NCI-H774 (cell line): ENCODE results near the gene ETV1.

Source experiments
- DNase-seq: peaks from one replicate; lab custom pipeline; 2025; lab: John Stamatoyannopoulos, UW

ETV1 gene

DNA sequence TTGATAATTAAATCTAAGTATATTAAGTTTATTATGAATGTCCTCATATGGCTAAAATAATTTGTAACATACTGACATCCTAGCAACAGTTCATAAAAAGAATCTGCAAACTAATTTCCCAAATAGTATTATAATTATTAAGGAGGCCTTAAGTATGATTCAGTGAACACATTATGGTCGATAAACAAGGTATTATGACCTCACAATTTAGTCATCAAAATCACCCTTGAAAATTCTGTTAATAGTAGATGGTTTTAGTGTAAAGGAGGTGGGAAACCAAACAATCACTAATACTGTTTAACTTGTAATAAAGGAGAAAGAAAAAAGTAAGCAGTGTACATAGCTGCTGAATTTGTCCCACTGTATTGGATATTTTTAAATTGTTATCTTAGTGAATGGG, 2.1 kb downstream of the ETV1 start:
- no peak for DNase-seq

DNA sequence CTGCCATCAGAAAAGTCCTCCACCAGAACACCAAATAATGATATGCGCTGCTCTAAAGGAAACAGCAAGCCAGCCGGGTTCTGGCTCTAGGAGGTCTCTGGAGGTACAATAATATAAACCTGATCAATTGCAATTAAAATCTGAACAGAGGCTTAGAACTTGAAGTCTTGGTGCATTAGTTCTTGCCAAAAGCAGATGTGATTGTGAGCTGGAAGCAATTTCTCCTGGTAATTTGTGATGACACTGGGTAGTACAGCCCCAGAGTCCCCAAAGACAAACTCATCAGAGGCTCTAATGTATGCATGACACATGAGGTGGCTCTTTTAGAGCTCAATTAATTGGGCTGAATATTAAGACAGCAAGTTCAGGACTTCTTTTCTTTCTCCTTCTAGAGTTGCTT, 3.3 kb downstream of the ETV1 start:
- no peak for DNase-seq

DNA sequence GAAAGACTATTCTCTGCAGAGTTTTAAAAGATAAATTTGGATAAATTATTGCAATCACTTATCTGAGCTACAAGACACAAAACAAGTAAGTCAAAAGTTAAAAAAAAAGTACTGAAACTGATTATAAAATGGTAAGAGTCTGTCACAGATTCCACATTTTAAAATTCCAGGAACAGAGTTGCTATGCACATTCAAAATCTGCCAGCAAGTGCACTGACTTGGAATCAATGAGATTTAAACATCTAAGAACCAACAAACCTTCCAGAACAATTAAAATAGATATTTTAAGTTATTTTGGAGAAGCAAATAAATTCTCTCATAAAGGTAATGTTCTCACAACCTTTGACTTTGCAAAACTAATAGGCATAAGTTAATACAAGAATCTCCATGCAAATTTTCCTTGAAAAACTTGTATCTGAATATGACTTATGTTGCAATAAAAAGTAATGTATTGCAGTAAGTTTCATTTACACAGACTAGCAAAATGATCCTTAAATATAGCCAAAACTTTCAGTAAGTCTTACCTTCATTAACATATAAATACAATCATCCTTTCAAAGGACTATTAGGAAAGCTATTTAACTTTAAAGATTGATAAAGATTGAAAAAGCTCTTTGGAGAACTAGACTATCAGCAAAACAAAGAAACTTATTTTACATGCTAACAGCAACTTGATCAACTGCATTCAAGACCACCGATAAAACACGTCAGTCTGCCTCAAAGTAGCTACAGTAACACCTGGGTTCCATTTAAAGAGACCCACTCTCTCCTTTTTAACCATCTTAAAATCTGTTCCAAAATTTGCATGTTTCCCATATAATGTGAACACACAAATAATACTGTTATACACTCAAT, 4.4 kb downstream of the ETV1 start:
- no peak for DNase-seq

DNA sequence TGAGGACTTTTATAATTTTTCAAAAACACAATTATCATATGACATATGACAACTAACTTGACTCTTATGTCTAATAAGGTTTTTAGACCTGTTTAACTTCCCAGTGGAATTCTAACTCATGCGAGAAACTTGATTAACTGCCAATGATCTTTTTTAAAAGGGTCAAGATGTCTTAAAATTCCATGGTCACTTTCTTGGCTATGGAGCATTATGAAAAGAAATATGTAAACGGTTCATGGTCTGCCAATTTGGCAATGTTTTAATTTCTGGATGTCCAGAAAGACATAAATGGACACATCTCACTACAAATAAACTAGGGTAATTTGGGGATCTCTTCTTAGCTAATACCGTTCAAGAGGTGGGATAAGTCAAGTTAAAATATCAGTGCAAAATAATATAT, 5.4 kb downstream of the ETV1 start:
- DNase-seq: no peak

DNA sequence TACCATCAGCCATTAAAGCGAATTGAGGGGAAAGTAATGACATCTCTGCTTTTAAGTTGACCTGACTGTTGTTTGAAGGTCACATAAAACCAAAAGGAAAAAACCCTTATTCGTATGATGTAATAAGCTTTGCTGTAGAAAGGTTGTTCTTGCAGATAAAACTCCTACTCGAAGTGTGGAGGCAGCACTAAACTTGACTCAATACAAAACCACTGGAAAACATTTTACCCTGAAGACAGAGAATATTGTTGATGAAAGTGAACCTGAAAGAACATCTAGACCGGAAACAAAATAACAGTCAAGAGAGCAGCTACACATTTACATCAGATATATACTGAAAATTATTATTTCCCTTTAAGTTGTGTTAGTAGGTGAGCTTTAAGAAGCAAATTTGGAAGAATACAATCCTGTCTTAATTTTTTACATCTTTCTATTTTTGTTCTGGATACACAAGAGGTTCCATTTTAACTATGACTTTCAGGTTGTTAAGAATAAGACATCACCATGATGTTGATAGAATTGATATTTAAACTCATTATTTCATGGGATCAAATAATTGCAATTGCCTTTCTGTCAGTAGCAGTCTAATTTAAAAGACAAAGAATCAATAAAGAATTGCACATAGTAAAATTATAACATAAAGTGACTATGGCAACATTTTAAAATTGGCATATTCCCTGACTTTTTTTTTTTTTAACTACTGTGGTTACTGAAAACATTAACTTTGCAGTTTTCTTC, 6.4 kb downstream of the ETV1 start:
- no peak for DNase-seq

DNA sequence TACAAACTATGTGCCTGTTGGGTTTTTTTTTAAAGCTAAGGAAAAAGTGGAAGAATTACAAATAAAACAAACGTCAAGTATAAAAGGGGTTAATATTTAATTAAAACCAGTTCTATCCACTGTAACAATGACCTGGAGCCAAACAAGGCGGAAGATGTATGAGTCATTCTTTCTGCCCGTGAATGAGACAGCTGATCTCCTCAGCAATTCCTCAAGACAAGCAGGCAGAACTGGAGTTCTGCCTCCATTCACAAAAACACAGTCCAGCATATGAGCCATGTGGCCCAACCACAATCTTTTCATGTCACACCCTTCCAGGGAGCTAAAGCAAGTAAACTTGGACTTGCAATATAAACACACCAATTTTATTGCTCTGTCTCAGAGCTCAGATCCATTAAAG, 8.4 kb downstream of the ETV1 start:
- no peak for DNase-seq

DNA sequence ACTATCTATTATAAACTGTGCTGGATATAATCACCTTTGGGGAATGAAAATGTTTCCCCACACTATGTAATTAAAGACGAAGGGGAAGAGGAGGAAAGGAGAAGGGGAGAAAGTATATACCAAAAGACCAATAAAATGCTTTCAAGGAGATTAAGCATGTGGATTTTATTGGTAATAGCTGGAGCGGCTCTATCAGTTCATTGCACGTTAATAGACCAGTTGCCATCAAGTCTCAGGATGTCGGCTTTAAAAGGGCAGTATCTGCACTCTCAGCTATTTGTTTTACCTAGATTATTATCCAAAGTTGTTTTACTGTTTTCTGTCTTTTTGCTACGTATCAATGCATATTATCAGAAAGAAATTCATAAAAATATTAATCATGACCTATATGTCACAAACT, 9.0 kb downstream of the ETV1 start:
- DNase-seq: no peak

DNA sequence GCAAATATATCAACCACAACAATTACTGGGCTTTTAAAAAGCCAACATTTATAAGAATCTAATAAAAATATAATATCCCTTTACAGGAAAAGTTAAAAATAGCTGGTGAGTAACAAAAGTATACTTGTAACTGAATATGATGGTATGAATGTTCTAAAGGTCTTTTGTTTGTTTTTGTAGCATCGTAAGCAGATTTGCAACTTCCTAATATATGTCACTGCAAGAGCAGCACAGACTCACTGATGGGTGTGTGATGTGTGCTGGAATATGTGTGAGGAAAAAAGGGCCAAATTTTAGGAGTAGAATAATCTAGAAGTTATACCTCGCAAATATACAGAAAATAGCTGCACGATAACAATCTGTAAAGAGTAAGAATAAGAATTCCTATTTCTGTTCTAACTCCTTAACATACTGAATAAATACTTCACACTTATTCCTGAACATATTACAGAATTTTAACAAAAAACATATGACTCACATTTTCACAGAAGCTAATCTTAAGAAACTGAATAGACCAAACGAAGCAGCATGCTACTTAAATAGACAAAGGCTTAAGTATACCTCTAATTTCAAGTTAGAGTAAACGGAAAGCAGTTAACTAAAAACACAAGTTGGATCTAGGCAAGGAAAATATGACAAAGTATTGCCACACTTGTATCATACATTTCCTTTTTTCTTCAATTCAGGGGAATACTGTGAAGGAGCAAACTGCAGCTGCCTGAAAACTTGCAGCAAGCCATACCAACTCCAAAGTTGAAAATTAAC, 9.6 kb downstream of the ETV1 start:
- DNase-seq: no peak

DNA sequence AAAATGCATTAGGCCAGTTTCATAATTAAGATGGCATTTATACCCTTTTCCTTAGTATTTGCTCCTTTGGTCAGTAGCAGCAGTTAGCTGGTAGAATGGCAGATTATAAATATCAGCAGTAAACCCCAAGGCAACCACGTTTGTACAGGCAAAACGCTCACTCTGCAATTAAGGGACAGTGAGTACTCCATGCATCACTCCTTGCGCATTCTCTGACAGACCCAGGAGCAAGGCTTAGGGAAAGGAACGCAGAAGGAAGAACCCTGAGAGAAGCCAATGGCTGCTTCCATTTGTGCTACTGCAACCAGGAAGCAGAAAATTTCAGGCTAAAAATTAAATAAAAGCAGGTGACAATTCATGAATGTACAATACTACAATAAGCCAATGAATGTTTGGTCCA, 12.9 kb downstream of the ETV1 start:
- DNase-seq: no peak

DNA sequence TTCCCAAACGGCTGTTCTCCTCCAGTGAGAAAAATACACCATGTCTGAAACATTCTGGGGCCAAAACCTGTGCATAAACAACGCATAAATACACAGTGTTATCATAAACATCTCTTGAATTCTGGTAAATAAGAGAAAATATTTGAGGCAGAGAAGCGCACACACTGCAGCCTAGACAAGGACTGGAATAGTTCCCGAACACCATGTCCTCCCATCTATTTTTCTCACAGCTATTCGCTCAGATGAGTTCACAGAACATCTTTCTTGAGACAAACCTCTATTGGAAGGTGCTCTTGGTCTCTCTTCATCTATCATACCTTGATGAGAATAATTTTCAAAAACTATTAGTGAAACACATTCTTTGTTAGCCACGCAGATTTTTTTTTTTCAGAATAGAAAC, 24.4 kb downstream of the ETV1 start:
- no peak for DNase-seq

DNA sequence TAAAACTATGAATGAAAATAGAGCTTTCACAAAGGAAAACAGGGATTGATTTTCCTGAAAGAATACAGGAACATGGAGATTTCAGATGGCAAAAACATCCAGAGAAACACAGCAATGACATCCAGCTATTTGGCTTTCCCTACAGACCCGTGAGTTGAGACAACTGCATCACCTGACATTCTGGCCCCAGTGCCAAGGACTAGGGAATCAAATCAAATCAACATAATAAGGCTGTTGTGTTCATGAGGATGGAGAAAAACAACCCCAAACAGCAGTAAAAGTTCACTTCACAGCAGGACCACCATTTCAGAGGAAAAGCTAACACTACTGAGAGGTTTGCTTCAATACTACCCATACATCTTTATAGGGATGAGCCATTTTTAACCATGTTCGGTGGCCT, 25.5 kb downstream of the ETV1 start:
- no peak for DNase-seq

DNA sequence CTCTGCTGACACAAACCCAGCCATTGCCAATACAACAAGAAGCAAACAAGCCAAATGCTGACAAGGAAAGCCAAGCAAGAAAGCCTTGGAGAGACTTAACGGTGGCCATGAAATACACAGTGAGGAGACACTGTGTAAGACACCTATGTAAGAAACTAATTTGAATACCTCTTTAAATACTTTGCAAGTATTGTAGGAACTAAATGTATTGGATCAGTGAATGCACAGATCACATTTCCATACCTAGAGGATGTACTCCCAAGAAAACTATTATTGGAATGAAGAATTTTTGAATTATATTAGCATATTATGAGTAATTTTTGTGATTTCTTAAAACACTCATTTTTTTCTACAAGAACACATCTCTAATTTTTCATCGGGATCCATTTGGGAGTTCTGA, 34.0 kb downstream of the ETV1 start:
- no peak for DNase-seq

DNA sequence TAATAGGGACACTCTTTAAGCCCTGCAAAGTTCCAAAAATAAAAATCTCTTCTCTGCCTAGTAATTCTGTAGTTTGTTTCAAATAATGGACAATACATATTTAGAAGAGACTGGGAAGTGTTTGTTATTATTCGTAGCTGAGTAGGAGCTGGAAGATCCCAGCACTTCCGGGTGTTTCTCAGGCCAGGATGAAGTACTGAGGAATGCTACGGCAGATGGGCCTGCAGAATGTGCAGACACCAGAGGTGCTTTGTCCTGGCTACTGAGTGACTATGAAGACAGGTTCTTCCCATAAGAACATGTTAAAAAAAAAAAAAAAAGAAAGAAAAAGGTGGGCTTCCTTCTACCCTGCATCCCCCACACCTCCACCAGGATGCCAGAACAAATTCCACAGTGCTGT, 36.1 kb downstream of the ETV1 start:
- DNase-seq: no peak

DNA sequence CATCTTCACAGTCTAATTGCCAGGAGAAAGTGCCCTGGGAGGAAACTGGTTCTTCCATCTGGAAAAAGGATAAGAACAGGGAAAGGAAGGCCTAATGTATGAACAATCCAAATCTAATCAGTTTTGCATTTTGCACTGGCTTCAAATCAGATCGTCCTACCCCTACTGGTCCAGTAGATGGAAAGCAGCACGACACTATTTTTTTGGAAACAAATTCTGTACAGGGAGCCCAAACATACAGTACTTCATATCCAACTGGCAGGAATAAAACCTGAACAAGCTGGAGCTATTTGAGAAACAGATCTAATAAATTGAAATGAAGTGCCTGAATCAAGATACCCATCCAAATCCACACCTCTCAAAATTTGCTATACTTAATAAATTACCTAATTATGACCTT, 36.5 kb downstream of the ETV1 start:
- DNase-seq: no peak

DNA sequence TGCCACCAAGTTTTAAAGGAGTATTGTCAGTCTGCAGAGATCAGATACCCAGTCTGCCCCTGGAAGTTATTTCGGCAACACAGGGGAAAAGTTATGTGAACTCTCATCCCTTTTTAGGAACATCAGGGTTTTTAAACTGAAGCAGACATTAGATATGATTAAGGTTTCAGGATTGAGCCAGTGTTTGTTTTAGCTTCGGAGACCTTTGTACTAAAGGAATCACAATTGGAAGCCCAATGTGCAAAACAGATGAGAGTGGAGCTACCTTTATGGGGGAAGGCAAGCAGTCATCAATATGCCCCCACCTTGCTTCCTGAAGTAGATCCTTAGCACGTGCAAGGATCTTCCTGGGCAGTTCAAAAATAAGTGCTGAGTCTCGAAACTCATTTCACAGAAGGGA, 39.5 kb downstream of the ETV1 start:
- DNase-seq: no peak

DNA sequence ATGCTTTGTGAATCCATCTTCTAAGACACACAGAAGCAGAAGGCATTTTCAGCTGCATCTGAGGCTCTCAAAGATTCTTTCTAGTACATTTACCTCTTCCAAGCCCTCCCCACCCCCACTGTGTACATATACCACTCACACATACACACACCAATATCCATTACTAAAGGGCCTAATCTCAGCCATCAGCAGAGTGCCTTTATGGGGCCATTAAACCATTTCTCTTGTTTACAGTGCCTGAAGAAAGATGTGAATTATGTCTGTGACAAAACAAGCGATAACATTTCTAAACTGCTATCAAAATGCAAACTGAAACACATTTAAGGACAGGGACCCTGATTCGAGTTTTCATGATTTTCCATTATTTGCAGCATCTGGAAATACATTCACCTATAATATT, 40.0 kb downstream of the ETV1 start:
- peak; percentile 18 for DNase-seq

DNA sequence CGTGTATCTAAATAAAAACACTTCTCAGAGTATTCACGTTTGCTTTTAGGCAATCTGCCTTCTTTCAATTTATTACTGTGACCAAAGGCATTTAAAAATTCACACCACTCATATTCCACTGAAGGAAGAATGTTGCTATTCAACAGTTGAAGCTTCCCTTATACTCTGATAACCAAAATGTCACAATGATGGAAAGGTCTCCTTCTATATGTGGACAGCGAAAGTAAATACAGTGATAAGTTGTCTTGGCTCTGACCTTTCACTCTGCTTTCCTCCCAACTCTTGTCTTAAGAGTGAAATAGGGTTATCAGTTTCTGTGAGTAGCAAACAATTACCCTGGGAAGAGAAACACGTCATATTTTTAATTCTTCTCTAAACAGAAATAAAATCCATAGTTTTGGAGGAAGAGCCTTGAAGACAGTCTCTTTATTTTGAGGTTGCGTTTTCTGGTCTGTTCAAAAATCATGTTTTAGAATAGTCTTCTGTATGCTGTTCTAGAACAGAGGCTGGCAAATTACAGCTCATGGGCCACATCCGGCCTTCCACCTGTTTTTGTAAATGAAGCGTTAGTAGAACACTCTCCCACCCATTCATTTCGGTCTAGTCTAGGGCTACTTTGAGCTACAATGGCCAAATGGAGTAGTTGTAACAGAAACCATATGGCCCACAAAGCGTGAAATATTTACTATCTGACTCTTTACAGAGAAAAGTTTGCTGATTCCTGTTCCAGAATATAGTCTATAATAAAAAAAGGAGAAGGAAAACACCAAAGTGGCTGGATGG, 41.3 kb downstream of the ETV1 start:
- peak; percentile 20 for DNase-seq

DNA sequence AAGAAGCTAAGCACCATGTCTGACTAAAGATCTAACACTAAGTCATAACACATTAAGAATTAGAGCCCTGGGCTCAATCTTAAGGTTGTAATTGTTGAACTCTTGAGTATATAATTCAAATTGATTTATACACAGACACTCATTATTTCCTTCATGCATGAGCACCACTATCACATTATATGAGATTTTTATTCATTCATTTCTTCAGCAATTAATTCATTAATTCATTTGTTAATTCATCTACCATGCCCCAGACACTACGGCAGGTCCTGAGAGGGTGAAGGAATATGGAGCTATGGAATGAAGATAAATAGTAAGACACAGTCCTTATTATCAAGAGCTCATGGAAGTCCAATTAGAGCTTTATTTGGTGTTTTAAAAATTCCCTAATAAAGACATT, 41.9 kb downstream of the ETV1 start:
- no peak for DNase-seq

DNA sequence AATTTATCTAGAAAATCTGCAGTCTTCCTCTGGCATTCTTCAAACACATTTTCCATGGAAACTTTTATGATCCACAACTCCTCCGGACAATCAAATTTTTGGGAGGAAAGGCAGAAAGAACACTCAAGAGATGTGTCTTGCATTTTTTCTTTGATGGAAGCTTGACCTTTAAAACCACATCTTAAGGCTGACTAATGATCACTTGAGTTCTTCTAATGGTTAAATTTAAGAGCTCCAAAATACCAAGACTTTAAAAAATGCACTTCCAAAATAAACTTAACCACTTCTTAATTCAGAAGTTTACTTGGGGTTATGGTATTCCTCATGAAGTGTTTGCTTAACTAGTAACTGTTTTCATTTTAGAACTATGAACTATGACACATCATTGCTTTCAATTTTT, 43.3 kb downstream of the ETV1 start:
- no peak for DNase-seq

DNA sequence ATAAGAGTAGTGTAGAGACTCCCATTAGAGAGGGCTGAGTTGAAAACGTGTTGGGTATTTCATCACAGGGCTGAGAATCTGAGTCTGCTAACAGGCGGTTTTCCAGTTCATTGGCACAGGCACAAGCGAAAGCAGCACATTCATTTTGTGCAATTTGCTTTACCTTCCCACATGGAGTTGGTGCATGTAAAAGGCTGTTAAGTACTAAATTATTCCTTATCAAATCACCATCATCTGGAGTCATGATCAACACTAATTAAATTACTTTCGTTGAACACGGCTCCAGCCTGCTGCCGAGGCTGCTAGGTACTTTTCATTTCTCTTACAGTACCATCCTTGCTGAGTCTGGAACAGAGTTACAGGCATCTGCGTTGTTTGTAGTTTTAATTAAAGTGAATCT, 43.8 kb downstream of the ETV1 start:
- no peak for DNase-seq

DNA sequence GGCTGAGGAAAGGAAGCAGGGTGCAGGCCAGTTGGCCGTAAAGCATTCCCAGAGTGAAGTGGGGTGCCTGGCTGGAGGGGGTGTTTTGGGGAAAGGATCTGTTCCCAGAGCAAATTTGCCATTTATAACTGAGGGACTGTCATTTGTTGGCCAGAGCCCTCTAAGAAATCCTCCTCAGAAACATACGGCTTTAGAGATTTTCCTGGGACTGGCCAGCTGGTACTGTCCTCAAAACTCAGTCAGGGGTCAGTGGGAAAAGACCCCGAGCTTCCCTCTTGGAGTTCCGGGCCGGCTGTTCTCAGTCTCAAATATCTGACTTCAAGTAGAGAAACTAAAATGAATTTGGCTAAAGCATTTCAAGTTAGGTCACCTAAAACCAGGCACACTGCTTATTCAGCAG, 55.9 kb downstream of the ETV1 start:
- no peak for DNase-seq

DNA sequence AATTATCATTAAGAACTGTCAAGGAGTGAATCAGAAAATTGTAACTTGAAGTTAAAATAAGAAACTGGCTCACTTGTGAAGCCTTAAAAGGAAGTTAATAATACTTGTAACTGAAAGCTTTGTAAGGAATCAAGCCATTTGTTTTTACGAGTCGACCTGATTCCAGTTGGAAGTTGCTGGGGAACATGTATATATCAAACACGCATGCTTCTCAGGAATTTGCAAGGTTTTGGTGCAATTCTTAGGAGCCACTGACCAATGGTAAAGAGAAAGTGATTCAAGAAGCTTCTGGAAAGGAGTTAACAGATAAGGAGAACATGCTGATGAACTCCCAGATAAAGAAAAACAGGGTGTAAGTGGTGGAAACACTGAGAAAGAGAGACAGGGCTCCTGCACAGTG, 56.4 kb downstream of the ETV1 start:
- DNase-seq: no peak
